ENCODE data around the gene TLR8. TPM values are rescaled to one million over a fixed set of nuclear protein-coding genes. Genes with fewer than 3 reads are reported as not detected.

Gene TLR8
- total RNA-seq, 1 experiment from 2014 or later, result not detected

GRCh38 chrX:12955882-12956703 lies 49.7 kb downstream of the TLR8 start:
- H3K27me3 Mint-ChIP-seq (ENCODE audit: low read depth), result no peaks in the 10 kb centered on the region
- H3K9me3 Mint-ChIP-seq, result peaks cover 4% of the 10 kb centered on the region; the same call in 1 of the 2 replicates
- no peaks in the 10 kb centered on the region for H3K36me3 Mint-ChIP-seq
- CTCF ChIA-PET, result interaction anchor here (1.3 to 2.9 kb wide), 3 partner anchors 9 to 14 kb away, joined by 5 to 11 read pairs (median 6); no protein-coding TSS in a partner anchor
- TF ChIP-seq, protein P1, sequence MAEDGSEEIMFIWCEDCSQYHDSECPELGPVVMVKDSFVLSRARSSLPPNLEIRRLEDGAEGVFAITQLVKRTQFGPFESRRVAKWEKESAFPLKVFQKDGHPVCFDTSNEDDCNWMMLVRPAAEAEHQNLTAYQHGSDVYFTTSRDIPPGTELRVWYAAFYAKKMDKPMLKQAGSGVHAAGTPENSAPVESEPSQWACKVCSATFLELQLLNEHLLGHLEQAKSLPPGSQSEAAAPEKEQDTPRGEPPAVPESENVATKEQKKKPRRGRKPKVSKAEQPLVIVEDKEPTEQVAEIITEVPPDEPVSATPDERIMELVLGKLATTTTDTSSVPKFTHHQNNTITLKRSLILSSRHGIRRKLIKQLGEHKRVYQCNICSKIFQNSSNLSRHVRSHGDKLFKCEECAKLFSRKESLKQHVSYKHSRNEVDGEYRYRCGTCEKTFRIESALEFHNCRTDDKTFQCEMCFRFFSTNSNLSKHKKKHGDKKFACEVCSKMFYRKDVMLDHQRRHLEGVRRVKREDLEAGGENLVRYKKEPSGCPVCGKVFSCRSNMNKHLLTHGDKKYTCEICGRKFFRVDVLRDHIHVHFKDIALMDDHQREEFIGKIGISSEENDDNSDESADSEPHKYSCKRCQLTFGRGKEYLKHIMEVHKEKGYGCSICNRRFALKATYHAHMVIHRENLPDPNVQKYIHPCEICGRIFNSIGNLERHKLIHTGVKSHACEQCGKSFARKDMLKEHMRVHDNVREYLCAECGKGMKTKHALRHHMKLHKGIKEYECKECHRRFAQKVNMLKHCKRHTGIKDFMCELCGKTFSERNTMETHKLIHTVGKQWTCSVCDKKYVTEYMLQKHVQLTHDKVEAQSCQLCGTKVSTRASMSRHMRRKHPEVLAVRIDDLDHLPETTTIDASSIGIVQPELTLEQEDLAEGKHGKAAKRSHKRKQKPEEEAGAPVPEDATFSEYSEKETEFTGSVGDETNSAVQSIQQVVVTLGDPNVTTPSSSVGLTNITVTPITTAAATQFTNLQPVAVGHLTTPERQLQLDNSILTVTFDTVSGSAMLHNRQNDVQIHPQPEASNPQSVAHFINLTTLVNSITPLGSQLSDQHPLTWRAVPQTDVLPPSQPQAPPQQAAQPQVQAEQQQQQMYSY (CRISPR knock-in tag; IDR thresholded peaks at IDR 0.05), result no peak
- no peak for TF ChIP-seq ZNF416 (CRISPR knock-in tag; IDR thresholded peaks at IDR 0.05)
- TF ChIP-seq GABPB1 (CRISPR knock-in tag; IDR thresholded peaks at IDR 0.05), result peak; percentile 97
- TF ChIP-seq ZNF232 (CRISPR knock-in tag; IDR thresholded peaks at IDR 0.05), result no peak
- H3K4me3 Mint-ChIP-seq, result no peak overlapping the region
- POLR2A ChIA-PET, result no interaction called here
- H3K4me1 Mint-ChIP-seq, result peaks cover 8% of the 10 kb centered on the region
- no peak overlapping the region for H3K27ac Mint-ChIP-seq
- ATAC-seq (no peak), DNase-seq (ENCODE audit: low spot score) (no peak)

- Mint-ChIP-seq H3K4me1 (peaks cover 7% of the 10 kb centered on the region), H3K27ac (peak overlapping the region; percentile 45; the same call in 1 of the 2 replicates), H3K4me3 (no peak overlapping the region), H3K27me3 (ENCODE audit: low read depth) (no peaks in the 10 kb centered on the region), H3K36me3 (peaks cover 7% of the 10 kb centered on the region), H3K9me3 (peaks cover 11% of the 10 kb centered on the region)
- DNase-seq (ENCODE audit: low spot score) (no peak), ATAC-seq (no peak; the same call in 1 of the 2 replicates)
- no peak for TF ChIP-seq NR1H2 (CRISPR knock-in tag; IDR thresholded peaks at IDR 0.05)
- TF ChIP-seq ZNF232 (CRISPR knock-in tag; IDR thresholded peaks at IDR 0.05), result no peak
- TF ChIP-seq, protein P2, sequence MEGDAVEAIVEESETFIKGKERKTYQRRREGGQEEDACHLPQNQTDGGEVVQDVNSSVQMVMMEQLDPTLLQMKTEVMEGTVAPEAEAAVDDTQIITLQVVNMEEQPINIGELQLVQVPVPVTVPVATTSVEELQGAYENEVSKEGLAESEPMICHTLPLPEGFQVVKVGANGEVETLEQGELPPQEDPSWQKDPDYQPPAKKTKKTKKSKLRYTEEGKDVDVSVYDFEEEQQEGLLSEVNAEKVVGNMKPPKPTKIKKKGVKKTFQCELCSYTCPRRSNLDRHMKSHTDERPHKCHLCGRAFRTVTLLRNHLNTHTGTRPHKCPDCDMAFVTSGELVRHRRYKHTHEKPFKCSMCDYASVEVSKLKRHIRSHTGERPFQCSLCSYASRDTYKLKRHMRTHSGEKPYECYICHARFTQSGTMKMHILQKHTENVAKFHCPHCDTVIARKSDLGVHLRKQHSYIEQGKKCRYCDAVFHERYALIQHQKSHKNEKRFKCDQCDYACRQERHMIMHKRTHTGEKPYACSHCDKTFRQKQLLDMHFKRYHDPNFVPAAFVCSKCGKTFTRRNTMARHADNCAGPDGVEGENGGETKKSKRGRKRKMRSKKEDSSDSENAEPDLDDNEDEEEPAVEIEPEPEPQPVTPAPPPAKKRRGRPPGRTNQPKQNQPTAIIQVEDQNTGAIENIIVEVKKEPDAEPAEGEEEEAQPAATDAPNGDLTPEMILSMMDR (IDR thresholded peaks at IDR 0.05), result no peak
- TF ChIP-seq ESRRA (CRISPR knock-in tag; IDR thresholded peaks at IDR 0.05; ENCODE audit: borderline replicate concordance), result no peak
- TF ChIP-seq ETV6 (CRISPR knock-in tag; IDR thresholded peaks at IDR 0.05), result no peak
- CTCF ChIA-PET, result interaction anchor here (1.6 to 2.9 kb wide), 2 partner anchors 10 to 14 kb away, joined by 5 to 11 read pairs; no protein-coding TSS in a partner anchor
- POLR2A ChIA-PET, result no interaction called here
Observed at GRCh38 chrX:12956704-12957534, 50.5 kb downstream of the TLR8 start.

DNA sequence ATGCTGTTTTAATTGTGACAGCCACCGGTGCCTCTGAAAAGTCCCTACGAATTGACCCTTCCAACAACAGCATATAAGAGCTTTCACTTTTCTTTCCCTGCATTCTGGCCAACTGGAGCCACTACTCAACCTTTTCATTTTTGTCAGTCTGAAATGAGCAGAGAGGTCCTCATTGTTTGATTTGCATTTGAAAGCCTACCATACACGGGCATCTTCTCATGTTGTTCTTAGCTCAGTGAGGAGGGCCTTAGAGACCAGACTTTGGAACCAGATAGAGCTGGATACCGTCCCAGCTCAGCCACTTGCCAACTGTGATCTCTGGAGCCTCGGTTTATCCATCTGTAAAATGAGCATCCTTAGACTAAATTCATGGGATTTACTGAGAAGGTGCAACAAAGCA lies 51.6 kb downstream of the TLR8 start:
- DNase-seq (ENCODE audit: low spot score), result no peak
- H3K27me3 Mint-ChIP-seq (ENCODE audit: low read depth), result no peaks in the 10 kb centered on the region
- ATAC-seq, result no peak
- peaks cover 15% of the 10 kb centered on the region for H3K9me3 Mint-ChIP-seq
- H3K4me1 Mint-ChIP-seq, result peaks cover 7% of the 10 kb centered on the region
- CTCF ChIA-PET, result interaction anchor here (2.9 kb wide), 1 partner anchor 12 kb away, joined by 11 read pairs; no protein-coding TSS in a partner anchor
- H3K27ac Mint-ChIP-seq, result no peak overlapping the region
- POLR2A ChIA-PET, result no interaction called here
- no peak overlapping the region for H3K4me3 Mint-ChIP-seq
- H3K36me3 Mint-ChIP-seq, result peaks cover 11% of the 10 kb centered on the region
- TF ChIP-seq, protein P2 (IDR thresholded peaks at IDR 0.05), result no peak
- no peak for TF ChIP-seq ATF2 (CRISPR knock-in tag; IDR thresholded peaks at IDR 0.05; ENCODE audit: borderline replicate concordance, low read depth)
- TF ChIP-seq ZNF425 (CRISPR knock-in tag; conservative IDR thresholded peaks at IDR 0.05), result no peak
- no peak for TF ChIP-seq ZNF138 (CRISPR knock-in tag; conservative IDR thresholded peaks at IDR 0.05)
- TF ChIP-seq ZNF416 (CRISPR knock-in tag; IDR thresholded peaks at IDR 0.05), result no peak
- no peak for TF ChIP-seq NFATC4 (CRISPR knock-in tag; IDR thresholded peaks at IDR 0.05)
- no peak for TF ChIP-seq EMX1 (CRISPR knock-in tag; IDR thresholded peaks at IDR 0.05)
- no peak for TF ChIP-seq IRF2 (CRISPR knock-in tag; IDR thresholded peaks at IDR 0.05; ENCODE audit: borderline replicate concordance, low read depth)
- no peak for TF ChIP-seq E2F5 (CRISPR knock-in tag; IDR thresholded peaks at IDR 0.05)
- TF ChIP-seq FOXP1 (CRISPR knock-in tag; IDR thresholded peaks at IDR 0.05; ENCODE audit: borderline replicate concordance), result no peak

Measured in WTC11 (cell line).